Measurements from ENCODE around the gene RAB39A.

RAB39A gene

GRCh38 chr11:108012139-108012725 lies 84.0 kb downstream of the RAB39A start:
- DNase-seq (ENCODE audit: low spot score) = no peak
- no peak for TF ChIP-seq CTCF (IDR thresholded peaks at IDR 0.05; ENCODE audit: extremely low read depth, missing control alignments)

Measured in GM20000 (cell line).